ENCODE results near the gene AKAP13. TPM values are rescaled to one million over a fixed set of nuclear protein-coding genes. Genes with fewer than 3 reads are reported as not detected.
A peak's percentile ranks its signal among the peaks of the same experiment; 100 is the strongest.

AKAP13 gene
- total RNA-seq, 4 donors from 2014 or later: 332 to 362 (median 351) TPM

- Histone ChIP-seq H3K4me3 (no peak overlapping the region), H3K4me1 (peaks cover 0 to 39% (median 22%) of the 10 kb centered on the region in 4 donors), H3K27ac (no peak overlapping the region), H3K36me3 (no peaks in the 10 kb centered on the region), H3K27me3 (no peaks in the 10 kb centered on the region), H3K9me3 (no peaks in the 10 kb centered on the region)
- no peak for TF ChIP-seq EP300 (IDR thresholded peaks at IDR 0.05)
- TF ChIP-seq CTCF (IDR thresholded peaks at IDR 0.05): no peak
- TF ChIP-seq POLR2A (IDR thresholded peaks at IDR 0.05): no peak
- no peak for DNase-seq (ENCODE audit: low spot score in 2 of 2)
- 92 to 97% methylated on average over 2 of the region's 2 CpGs for WGBS, 2 donors
Observed at GRCh38 chr15:85603703-85604102, 223.3 kb downstream of the AKAP13 start.

DNA sequence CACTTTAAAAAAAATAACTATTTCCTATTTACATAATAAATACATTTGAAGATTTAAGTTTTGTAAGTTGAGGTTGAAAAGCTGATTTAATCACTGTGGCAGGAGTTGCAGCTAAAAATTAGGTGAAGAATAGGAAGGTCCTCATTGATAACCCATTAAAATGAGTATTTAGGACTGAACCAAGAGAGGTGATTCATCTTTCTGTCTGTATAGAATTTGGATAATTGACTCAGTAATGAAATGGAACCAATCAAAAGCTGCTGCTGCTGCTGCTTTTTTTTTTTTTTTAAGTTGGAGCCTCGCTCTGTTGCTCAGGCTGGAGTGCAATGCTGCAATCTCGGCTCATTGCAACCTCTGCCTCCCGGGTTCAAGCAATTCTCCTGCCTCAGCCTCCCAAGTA, 223.8 kb downstream of the AKAP13 start:
- no peaks in the 10 kb centered on the region for H3K36me3 ChIP-seq
- peaks cover 0 to 38% (median 22%) of the 10 kb centered on the region in 4 donors for H3K4me1 ChIP-seq
- TF ChIP-seq POLR2A (IDR thresholded peaks at IDR 0.05) (no peak), EP300 (IDR thresholded peaks at IDR 0.05) (no peak), CTCF (IDR thresholded peaks at IDR 0.05) (no peak)
- H3K9me3 ChIP-seq: no peaks in the 10 kb centered on the region
- H3K27ac ChIP-seq: no peak overlapping the region
- no peaks in the 10 kb centered on the region for H3K27me3 ChIP-seq
- no peak for DNase-seq (ENCODE audit: low spot score in 2 of 2)
- no peak overlapping the region for H3K4me3 ChIP-seq
- 97% methylated on average over 3 of the region's 3 CpGs for WGBS, 2 donors

DNA sequence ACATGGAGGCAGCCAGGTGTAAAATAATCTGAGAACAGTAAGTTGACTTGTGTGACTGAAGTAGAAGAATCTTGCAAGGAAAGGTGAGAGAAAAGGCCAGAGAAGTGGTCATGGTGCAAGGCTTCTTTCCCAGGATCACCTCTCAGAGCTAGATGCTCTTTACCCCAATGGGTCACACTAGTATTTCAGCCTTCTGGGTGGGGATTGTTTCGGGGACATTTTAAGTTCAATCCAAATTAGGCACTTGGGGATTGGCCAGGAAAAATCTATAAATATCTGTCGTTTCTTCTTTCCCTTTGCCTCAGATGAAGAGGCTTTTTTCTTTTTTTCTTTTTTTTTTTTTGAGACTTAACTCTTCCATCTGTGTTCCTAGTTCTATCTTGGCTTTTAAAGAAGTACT, 226.3 kb downstream of the AKAP13 start:
- Histone ChIP-seq H3K27me3 (no peaks in the 10 kb centered on the region), H3K4me1 (peaks cover 0 to 29% (median 22%) of the 10 kb centered on the region in 4 donors), H3K9me3 (no peaks in the 10 kb centered on the region), H3K36me3 (no peaks in the 10 kb centered on the region), H3K27ac (peak overlapping the region in 3 of 4 donors; percentile 28 to 82 (median 67)), H3K4me3 (no peak overlapping the region)
- TF ChIP-seq CTCF (IDR thresholded peaks at IDR 0.05) (no peak), POLR2A (IDR thresholded peaks at IDR 0.05) (no peak), EP300 (IDR thresholded peaks at IDR 0.05) (no peak)
- WGBS, 2 donors: 8 to 12% methylated on average over 2 of the region's 2 CpGs
- no peak for DNase-seq (ENCODE audit: low spot score in 2 of 2)

- no peak for TF ChIP-seq POLR2A (IDR thresholded peaks at IDR 0.05)
- no peak for TF ChIP-seq EP300 (IDR thresholded peaks at IDR 0.05)
- no peak for TF ChIP-seq CTCF (IDR thresholded peaks at IDR 0.05)
- Histone ChIP-seq H3K4me3 (no peak overlapping the region), H3K27ac (peak overlapping the region in 3 of 4 donors; percentile 28 to 82 (median 67)), H3K9me3 (no peaks in the 10 kb centered on the region), H3K36me3 (no peaks in the 10 kb centered on the region), H3K27me3 (no peaks in the 10 kb centered on the region), H3K4me1 (peaks cover 0 to 29% (median 22%) of the 10 kb centered on the region in 4 donors)
- 46 to 53% methylated on average over 2 of the region's 2 CpGs for WGBS, 2 donors
- DNase-seq (ENCODE audit: low spot score in 2 of 2): no peak
Observed at GRCh38 chr15:85607141-85607806, 226.9 kb downstream of the AKAP13 start.

GRCh38 chr15:85607842-85608241, 227.4 kb downstream of the AKAP13 start:
- H3K4me3 ChIP-seq: no peak overlapping the region
- H3K27me3 ChIP-seq: no peaks in the 10 kb centered on the region
- TF ChIP-seq EP300 (IDR thresholded peaks at IDR 0.05): peak in 1 of 2 donors; percentile 30
- no peak for TF ChIP-seq POLR2A (IDR thresholded peaks at IDR 0.05)
- no peak for TF ChIP-seq CTCF (IDR thresholded peaks at IDR 0.05)
- whole genome bisulfite sequencing, 2 donors: 15 to 19% methylated on average over 1 of the region's 1 CpG
- no peaks in the 10 kb centered on the region for H3K9me3 ChIP-seq
- H3K4me1 ChIP-seq: peaks cover 0 to 29% (median 22%) of the 10 kb centered on the region in 4 donors
- no peak for DNase-seq (ENCODE audit: low spot score in 2 of 2)
- peak overlapping the region in 2 of 4 donors; percentile 67 to 82 for H3K27ac ChIP-seq
- H3K36me3 ChIP-seq: no peaks in the 10 kb centered on the region
